Amniotic epithelial cell (primary cell): ENCODE measurements around the gene ABCB11.
A peak's percentile ranks its signal among the peaks of the same experiment; 100 is the strongest.

Experiments used
- DNase-seq: peaks from one replicate; pipeline ENCODE4 v3.0.0-alpha.2; 2010; ENCODE audit warnings: low read depth

ABCB11 gene

DNA sequence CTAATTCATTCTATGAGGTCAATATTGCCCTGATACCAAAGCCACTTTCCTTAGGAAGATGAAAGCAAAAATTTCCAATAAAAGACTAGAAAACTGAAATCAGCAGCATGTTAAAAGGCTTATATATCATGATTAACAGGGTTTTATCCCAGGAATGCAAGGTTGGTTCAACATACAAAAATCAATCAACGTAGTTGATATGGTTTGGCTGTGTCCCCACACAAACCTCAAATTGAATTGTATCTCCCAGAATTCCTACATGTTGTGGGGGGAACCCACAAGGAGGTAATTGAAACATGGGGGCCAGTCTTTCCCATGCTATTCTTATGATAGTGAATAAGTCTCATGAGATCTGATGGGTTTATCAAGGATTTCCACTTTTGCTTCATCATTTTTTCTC is 11.7 kb upstream of the ABCB11 start:
- DNase-seq = no peak

DNA sequence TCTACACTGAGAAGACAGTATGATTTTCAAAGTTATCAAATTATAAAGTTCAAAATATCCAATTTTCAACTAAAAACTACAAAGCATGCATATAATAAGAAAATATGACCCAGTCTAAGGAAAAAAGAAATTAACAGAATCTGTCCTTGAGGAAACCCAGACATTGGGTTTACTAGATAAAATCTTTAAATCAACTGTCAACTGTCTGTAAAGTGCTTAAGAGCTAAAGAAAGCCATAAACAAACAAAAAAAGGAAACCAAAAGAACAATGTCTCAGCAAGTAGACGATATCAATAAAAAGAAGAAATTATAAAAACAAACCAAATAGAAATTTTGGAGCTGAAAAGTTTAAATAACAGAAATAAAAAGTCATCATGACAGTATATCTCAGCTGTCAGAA is 10.5 kb upstream of the ABCB11 start:
- no peak for DNase-seq

DNA sequence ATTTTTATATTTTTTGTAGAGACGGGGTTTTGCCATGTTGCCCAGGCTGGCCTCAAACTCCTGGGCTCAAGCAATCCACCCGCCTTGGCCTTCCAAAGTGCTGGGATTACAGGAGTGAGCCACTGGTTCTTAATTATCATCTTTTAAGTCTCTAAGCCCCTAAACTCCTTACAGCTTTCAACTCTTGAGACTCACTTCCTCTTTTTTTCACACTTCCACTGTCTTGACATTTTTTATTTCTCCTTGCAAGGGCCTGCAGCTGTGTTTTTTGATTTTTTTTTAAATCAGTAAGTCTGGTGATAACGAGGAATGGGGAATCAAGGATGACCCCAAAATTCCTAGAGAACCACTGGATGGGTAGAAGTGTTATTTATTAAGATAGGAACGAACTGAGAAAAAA is 8.6 kb upstream of the ABCB11 start:
- no peak for DNase-seq

DNA sequence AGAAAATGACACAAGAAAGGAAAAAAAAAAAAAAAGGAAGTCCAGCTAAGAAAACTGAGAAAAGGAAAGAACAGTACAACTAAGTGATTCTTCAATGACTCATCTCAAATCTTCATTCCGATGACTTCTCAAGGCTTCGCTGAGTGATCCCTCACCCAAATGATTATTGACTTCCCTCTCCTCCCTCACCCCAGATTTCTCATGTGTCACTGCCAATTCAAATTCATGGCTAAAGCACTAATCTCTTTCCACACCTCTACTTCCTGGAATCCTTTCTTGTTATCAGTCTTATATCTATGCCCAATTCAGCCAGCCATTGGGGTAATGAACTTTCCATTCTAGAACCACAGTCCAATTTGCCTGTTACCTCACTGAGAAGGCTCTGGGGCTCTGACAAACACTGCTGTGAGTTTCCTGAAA is 7.2 kb upstream of the ABCB11 start:
- peak; percentile 57 for DNase-seq

DNA sequence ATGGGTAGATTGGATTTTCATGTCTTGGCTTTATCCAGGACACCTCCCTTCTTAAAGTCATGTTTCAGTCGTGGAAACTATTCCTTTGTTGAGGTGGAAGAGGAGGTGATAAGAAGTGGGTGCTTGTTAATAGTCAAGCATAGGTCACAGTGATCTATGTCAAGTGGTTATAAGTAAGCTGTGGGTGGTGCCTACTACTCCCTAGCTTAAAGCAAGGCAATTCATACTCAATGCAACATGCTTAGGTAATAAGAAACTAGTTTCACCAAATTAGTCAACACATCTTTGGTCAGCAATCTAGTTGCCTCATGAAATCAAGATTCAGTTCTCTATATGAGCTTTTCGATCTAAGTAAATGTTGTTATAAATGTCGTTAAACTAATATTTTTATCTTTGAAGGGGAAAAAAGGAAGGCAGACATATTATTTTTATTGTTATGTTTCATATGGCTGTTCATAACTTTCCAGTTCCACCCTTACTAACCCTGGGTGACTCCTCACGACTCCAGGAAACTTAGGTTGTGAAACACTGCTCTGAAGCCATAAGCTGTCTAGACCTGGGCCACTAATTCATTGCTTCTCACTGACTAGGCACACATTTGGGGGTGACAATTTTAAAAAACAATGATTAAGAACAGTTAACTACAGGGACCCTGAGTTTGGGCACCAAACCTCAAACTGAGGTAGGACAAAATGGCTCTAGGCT is 5.8 kb upstream of the ABCB11 start:
- no peak for DNase-seq

DNA sequence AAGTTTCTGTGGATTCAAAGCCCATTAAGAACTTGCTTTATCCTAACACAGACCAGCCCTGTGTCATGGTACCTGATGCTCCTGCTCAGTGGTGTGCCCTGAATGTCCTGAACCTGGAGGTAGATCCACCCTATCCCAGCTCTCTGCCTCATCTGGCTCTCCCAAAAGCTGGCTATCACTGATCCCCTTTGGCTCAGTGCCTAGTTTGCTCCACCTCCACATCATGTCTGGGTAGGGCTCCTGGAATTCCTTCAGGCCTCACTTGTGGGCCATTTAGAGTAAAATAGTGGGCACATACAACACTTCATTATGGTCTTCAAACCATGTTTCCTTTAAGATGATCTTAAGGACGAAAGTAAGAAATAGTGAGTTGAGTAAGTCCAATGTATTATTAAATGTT is 4.8 kb upstream of the ABCB11 start:
- no peak for DNase-seq

DNA sequence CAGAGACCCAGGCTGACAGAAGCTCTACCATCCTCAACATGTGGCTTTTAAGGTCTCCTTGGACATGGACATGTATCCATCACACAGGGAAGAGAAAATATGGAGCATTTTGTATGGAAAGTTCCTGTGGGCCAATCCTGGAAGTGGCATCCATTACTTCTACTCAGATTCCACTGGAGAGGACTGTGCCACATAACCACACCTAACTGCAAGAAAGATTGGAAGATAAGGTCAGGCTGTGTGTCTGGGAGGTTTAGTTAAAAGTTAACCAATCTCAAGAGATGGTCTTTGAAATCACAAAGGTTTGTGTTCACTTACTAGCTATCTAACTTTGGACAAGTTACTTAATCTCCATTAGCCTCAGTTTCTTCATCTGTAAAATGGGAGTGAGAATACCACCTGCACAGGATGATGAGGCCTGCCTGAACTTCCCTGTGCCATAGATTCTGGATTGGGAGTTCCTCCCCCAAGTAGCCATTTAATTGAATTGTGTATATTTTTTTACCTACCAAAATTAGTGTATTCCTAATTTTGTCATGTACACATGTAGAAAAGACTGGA is 3.9 kb upstream of the ABCB11 start:
- DNase-seq = no peak

DNA sequence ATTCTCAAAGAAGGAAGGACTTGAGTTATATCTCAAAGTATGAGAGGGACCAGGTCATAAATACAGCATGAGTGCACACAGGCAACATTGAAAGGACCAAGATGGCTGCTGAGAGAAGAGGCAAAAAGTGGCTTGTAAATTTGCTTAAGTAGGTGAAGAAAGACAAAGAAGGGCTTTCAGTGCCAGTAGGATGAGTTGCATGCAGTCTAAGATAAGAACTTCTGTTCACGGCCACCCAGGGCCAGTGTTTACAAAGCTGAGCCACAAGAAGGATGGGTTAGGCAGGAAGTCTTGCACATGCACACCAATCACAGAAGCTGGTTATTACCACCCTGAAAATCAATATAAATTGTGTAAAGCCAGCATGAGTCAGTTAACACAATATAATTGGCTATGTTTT is 3.1 kb upstream of the ABCB11 start:
- peak; percentile 72 for DNase-seq

DNA sequence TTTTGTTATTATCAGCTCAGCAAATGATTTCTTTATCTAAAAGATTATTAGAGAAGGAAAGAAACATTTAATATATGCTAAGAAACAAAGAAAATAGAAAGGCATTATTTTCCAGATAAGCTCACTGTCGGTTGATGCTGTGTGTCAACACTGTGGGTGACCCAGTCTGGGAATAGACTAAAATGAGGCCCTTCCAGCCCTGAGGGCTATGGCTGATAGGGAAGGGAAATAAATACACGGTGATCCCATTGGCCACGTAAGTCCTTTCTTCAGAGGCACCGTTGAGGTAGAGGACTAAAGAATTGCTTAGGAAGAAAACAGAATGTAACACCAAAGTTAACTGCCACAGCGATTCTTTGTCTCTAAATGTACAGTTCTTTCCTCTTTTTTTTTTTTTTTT is 1.8 kb downstream of the ABCB11 start:
- DNase-seq = no peak

DNA sequence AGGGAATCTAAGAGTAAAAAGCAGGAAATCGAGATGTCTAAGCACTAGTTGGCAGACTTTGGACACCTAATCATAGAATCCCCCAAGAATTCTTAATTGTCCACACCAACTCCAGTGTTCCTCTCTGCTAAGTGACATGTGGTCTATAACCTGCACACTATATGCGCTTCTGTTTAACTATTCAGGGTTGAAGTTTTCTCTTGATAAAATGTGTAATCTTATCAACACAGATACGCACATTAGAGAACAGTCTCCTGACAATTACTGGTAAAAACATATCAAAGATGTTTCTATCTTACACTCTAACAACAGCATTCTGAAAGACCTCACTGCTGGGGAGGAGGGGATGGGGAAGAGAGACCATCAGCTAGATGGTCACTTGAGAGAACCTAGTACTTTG is 3.9 kb downstream of the ABCB11 start:
- no peak for DNase-seq

DNA sequence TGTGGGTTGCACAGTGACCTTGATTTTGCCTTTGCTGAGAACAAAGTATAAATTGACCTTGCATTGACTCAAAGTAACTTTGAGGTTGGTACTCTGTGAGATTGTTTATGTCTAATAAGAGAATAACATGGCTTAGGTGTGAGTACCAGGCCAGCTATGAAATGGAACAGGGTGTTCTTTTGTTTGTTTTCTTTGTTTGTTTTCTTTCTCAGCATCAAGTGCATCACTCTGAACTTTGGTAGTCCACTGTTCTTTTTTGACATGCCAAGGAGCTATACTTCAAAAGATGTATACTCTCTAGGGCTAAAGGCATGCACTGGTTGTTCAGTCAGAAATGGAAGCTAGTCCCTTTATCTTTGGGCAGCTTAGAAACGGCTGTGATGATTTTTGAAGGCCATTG is 5.1 kb downstream of the ABCB11 start:
- DNase-seq = peak; percentile 28

DNA sequence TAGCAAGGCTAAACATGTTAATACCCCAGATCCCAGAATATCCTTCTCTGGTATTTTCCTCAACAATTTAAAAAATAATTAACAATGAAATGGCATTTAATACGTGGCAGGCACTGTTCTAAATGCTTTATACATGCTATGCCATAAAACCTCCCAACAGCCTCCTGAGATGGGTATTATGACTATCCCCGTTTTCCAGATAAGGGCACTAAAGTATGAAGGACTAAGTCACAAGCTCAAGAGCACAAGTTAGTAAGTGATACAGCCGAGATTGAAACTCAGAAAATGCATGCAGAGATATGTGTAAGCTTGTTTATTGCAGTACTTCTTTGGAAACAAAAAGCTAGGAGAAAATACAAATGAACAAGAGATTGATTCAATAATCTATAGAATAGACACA is 8.0 kb downstream of the ABCB11 start:
- DNase-seq = no peak

DNA sequence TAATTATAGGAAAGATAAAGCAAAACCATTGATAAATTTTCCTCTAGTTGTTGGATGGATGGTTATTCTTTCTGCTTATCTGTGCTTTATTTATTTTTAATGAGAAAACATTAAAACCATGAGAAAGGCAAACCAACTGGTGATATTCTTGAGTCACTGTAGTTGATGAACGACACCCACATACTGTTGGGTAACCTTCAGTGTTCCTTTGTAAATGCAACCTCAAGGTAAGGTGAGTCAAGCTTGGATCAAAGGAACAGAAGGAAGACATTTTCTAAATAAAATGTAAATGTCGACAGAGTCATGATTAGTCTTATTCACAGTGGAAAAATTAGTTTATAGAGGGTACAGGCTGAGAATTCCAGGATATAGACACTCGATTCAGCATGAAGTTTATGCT is 12.7 kb downstream of the ABCB11 start:
- DNase-seq = peak; percentile 43

DNA sequence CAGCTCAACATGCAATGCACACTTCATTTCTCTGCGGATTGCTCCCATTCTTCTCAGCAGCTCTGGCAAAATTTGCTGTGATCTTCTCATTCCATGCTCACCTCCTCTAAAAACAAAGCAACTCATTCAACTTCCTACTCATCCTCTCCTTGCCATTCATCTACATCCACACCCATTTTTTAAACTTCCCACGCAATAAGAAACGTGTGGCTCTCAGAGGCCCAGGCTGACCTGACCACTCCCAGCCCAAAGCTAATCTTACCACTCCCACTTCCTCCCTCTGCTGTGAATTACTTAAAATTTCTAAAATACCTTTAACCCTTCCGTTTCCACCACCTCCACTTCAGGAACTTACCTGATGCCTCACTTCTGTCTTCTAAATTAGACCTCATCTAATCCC is 15.2 kb downstream of the ABCB11 start:
- DNase-seq = no peak

DNA sequence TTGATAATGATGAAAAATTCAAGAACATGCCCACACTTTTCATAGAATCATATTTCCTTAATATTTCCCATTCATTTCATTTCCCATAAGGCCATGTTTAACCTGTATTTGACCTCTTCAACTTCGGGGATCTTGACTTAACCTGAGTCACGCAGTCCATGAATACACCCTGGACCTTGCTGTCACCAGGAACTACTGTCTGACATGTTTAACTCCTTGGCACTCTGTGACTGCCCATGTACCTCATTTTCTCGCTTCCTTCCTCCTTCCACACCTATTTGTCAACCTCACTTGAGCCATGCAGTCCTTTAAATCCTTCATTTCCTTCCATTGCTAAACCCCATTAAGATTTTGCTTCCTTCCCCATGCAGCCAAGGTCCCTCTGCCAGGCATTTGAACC is 16.3 kb downstream of the ABCB11 start:
- no peak for DNase-seq

DNA sequence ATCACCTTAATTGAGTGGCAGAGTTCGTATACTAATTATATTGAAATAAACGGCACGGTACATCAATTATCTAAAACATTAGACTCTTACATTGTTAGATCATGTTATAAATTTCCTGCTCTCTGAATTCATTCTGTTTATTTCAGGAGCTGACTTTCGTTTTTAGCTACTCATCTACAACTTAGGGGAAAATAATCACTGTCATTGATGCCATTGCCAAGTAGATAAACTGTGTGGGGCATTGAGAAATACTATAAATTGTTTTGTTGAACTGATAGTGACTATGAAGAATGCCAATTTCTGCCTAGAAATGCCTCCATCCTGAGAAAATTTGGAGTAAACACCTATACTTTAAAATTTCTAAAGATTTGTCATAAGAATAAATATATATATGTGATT is 17.5 kb downstream of the ABCB11 start:
- no peak for DNase-seq

DNA sequence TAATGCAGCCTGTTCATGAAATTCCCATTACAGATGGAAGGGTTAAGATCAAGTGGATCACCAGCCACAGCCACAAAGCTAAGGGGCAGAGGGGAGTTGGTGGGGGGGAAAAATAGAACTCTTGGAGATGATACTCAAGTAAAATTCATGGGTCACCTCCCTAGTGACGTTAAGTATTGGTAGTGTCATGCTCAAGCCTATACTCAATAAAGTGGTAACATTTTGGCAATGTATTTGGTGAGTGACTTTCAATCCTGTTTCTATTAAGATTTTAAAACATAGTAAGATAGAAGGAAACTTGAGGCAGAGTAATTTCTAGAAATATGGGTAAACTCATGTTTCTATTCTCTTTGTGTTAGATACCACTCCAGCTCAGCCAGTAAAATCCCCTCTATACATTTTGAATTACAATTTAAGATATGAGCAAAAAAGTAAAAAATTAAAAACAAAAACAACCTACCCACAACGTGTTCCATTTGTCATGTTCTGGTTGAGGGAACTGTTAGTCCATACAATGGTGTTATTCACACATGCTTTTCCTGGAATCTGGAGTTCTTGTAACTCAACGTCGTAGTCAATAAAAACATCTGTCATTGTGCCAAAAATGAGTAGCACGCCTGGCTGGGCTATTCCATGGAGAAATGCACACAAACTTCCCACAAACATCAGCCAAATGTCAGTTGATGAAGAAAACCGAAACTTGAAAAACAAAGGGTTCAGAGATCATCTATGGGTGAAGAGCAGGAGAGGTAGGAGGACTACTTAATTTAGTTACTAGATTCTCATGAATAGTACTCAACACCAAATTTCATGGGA is 18.1 kb downstream of the ABCB11 start:
- no peak for DNase-seq

DNA sequence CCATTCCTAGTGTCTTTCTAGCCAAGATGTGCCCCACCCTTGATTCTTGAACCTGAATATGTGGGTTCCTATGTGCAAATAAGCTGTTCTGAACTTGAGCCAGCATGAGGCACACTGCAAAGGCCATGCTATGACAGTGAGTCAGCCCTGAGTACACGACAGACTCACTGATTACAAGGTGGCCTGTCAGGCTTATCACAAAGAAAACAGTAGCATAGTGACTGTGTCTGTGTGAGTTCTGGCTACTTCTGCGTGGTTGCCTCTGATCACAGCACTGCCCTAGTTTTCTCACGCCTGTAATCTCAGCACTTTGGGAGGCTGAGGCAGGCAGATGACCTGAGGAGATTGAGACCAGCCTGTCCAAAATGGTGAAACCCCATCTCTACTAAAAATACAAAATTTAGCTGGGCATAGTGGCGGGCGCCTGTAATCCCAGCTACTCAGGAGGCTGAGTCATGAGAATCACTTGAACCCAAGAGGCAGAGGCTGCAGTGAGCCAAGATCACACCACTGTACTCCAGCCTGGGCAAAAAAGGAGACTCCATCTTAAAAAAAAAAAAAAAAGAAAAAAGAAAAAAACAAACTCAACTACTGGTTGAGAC is 18.8 kb downstream of the ABCB11 start:
- peak; percentile 38 for DNase-seq

DNA sequence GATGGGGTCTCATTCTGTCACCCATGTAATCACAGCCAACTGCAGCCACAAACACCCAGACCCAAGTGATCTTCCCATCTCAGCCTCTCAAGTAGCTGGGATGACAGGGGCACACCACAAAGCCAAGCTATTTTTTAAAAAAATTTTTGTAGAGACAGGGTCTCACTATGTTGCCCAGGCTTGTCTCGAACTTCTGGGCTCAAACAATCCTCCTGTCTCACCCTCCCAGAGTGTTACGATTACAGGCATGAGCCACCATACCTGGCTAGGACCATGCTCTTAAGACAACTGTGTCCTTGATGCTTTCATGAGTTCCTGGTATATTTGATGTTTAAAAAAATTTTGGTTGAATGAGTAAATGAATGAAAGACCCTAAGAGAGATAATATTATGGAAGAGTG is 19.4 kb downstream of the ABCB11 start:
- no peak for DNase-seq

DNA sequence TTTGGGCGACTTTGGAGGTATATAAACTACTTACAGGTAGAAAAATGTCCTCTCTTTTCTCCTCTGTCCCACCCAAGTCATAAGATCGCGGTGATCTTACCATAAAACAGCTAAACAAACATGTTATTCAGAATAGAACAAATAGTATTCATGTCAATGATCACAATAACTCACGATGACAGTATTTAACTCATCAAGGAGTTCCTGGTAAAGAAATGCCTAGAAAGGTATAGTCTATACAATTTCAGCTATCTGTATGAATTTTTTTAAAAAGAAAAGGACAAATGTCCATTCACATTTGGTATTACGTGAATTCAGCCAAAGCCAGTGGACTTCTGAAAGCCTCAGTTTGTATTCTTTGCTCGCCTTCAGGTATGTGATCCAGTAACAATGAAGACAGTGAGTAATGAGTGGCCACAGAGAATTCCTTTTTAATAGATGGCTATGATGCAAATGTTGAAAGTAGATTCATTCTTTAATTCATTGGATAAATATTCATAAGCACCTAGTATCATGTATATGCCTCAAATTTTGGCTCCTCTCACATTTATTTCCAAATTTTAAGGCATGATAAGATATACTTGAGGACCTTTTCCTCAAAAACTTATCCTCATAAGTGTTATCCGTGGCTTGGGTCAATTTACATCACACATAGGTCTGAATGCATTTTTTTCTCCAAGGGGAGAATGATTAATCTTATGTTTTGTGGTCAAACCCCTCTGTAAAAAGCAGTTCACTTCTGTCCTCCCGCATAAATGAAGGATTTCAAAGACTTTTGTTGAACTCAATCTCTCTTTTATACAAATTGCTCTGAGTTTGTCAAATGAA is 20.3 kb downstream of the ABCB11 start:
- DNase-seq = no peak

DNA sequence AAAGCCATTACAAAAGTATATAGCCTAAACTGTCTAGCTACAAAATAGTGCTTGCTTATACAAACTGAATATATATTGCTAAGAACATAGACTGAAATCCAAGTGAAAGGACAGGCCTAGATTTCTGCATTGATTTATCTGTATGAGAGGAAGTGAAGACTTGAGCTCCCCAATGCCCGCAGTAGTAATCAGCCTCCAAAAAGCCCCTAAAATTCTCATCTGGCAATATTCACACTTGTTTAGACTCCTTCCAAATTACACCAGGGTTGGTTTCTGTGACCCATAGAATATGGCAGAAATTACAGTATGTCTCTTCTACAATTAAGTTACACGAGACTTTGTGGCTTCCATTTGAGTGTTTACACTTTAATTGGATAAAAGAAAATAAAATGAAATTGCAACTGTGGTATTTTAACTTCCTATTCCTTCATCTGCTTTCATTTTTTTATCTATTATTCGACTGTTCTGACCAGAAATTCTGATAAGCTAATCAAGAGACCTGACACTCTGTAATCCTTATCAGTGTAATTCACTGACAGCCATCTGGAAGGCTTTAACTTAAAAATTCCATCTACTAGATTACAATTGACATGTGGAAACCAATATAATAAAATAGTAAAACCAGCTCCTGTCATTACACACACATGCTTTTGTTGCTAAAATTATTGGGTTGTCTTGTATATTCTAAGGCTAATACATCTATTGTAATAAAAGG is 21.1 kb downstream of the ABCB11 start:
- DNase-seq = no peak

DNA sequence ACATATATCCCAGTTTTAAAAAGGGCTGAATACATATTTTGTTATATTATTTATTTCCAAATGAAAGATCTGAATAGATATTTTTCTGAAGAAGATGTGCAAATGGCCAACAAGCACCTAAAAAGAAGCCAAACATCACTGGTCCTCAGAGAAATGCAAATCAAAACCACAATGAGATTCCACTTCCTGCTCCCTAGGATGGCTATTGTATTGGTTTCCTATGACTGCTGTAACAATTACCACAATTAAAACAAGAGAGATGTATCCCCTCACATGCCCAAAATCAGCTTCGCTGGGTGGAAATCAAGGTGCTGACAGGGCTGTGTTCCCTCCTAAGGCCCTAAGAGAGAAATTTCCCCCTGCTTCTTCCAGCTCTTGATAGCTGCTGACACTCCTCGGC is 23.2 kb downstream of the ABCB11 start:
- DNase-seq = no peak
